K562 (cell line): ENCODE results near the gene HTRA3. TPM values are rescaled to one million over a fixed set of nuclear protein-coding genes. Genes with fewer than 3 reads are reported as not detected.

Experiments used
- ATAC-seq: fragments of 200-7000 bp; cut with Tn5 transposase; 3 replicates; pipeline ENCODE4 v1.9.1; 2020; ENCODE audit warnings: moderate library complexity
- BruUV-seq: library from RNA; stranded (reverse); fragments of 400-500 nt; replicated peaks from 2 replicates; lab custom pipeline; 2021; lab: Mats Ljungman, UMichigan
- CTCF ChIA-PET: fragments of 300-600 bp; formaldehyde crosslinking; extraction: SDS; loops from one replicate; lab custom pipeline; 2021; ENCODE audit warnings: low intra/inter-chr PET ratio; lab: Yijun Ruan, JAX
- POLR2A ChIA-PET: fragments of 300-600, 350-650 bp; sonication (Branson Sonifier 250); formaldehyde crosslinking; extraction: SDS; loops from one replicate; lab custom pipeline; 2021; ENCODE audit warnings: antibody characterized with exemption, inconsistent platforms; lab: Yijun Ruan, JAX
- DNase-seq, 4 experiments: peaks; one replicate each; pipeline versions ENCODE4 v3.0.0 to v3.0.0-alpha.2; 2011 to 2018; ENCODE audit warnings: low spot score in 3 of 4, mixed read lengths in 3 of 4; ENCODE audit errors: extremely low read depth in 1 of 4
- FAIRE-seq: peaks from 2 replicates; lab custom pipeline; 2011; peaks lifted over from hg19 to GRCh38; lab: Jason Lieb, UNC
- H2AFZ ChIP-seq: 2 replicates; pipeline ENCODE4 v1.6.0; 2011; ENCODE audit warnings: low read depth, low read length, control low read depth, inconsistent platforms
- H3K27ac ChIP-seq: fragments of 200-600 bp; 3 replicates; pipeline ENCODE4 v1.8.0; 2011; ENCODE audit warnings: low read depth, mild to moderate bottlenecking, control low read depth, inconsistent platforms, low read length, moderate library complexity, mixed read lengths; ENCODE audit errors: extremely low read depth
- H3K27me3 ChIP-seq, 2 experiments: fragments of 300-600 bp in 1 of 2; 2 replicates in 1 of 2; 3 replicates in 1 of 2; pipeline versions ENCODE4 v1.6.0 to v1.8.0; 2011; ENCODE audit warnings: inconsistent platforms in 2 of 2, low read length in 2 of 2, mild to moderate bottlenecking in 1 of 2, mixed read lengths in 1 of 2, moderate library complexity in 1 of 2; ENCODE audit not compliant: control insufficient read depth in 2 of 2, insufficient read depth in 2 of 2
- H3K36me3 ChIP-seq: fragments of 300-600 bp; 3 replicates; pipeline ENCODE4 v1.8.0; 2011; ENCODE audit warnings: mild to moderate bottlenecking, low read length, inconsistent platforms; ENCODE audit not compliant: control insufficient read depth, insufficient read depth
- H3K4me1 ChIP-seq, 2 experiments: fragments of 200-600 bp in 1 of 2; replicated peaks in 1 of 2; 2 replicates in 1 of 2; 3 replicates in 1 of 2; pipeline versions ENCODE4 v1.5.1 to v1.8.0; 2011; ENCODE audit warnings: inconsistent platforms in 2 of 2, low read length in 2 of 2, mild to moderate bottlenecking in 1 of 2, mixed read lengths in 1 of 2, moderate library complexity in 1 of 2; ENCODE audit not compliant: control insufficient read depth in 2 of 2, insufficient read depth in 2 of 2
- H3K4me2 ChIP-seq: 2 replicates; pipeline ENCODE4 v1.6.1; 2011; ENCODE audit warnings: low read length, control low read depth, inconsistent platforms, mixed read lengths; ENCODE audit not compliant: insufficient read depth
- H3K4me3 ChIP-seq: fragments of 200-600 bp; sonication (generic), shearing (Covaris generic); 2 replicates; pipeline ENCODE4 v1.5.1; 2016; ENCODE audit warnings: control low read depth, inconsistent platforms
- H3K79me2 ChIP-seq: fragments of 200-600 bp; 3 replicates; pipeline ENCODE4 v1.8.0; 2011; ENCODE audit warnings: low read length, inconsistent platforms; ENCODE audit not compliant: control insufficient read depth, insufficient read depth
- H3K9ac ChIP-seq, 2 experiments: 2 replicates each; pipeline versions ENCODE4 v1.6.0 to v1.6.1; 2011; ENCODE audit warnings: low read depth in 2 of 2, low read length in 2 of 2, control low read depth in 1 of 2, inconsistent platforms in 1 of 2, mild to moderate bottlenecking in 1 of 2, mixed read lengths in 1 of 2; ENCODE audit not compliant: insufficient read depth in 1 of 2
- H3K9me1 ChIP-seq: one replicate; pipeline ENCODE4 v1.6.0; 2011; ENCODE audit warnings: inconsistent platforms, mild to moderate bottlenecking, low read length, moderate library complexity; ENCODE audit not compliant: control insufficient read depth, insufficient read depth
- H3K9me3 ChIP-seq: replicated peaks from 2 replicates; pipeline ENCODE4 v1.5.1; 2011; ENCODE audit warnings: low read depth, low read length, inconsistent platforms; ENCODE audit not compliant: control insufficient read depth, insufficient read depth
- H4K20me1 ChIP-seq: replicated peaks from 2 replicates; pipeline ENCODE4 v1.6.1; 2011; ENCODE audit warnings: low read length, inconsistent platforms, mixed read lengths; ENCODE audit not compliant: control insufficient read depth, insufficient read depth
- HBP1 ChIP-seq: fragments of 450-650 bp; formaldehyde crosslinking; IDR thresholded peaks from 2 replicates; pipeline ENCODE4 v1.4.0; 2022; ENCODE audit warnings: missing genetic modification characterization
- KAT2B ChIP-seq: IDR thresholded peaks from one replicate; pipeline ENCODE4 v1.6.1; 2012; ENCODE audit warnings: low read depth, mild to moderate bottlenecking, control low read depth, inconsistent platforms, low read length, moderate library complexity
- NCOA6 ChIP-seq: fragments of 450-650 bp; IDR thresholded peaks from 2 replicates; pipeline ENCODE4 v1.6.1; 2017; ENCODE audit warnings: mild to moderate bottlenecking
- NR2F6 ChIP-seq: fragments of 450-650 bp; formaldehyde crosslinking; IDR thresholded peaks from 2 replicates; pipeline ENCODE4 v1.4.0; 2020; ENCODE audit warnings: mild to moderate bottlenecking
- RCOR1 ChIP-seq, 2 experiments: IDR thresholded peaks; 2 replicates each; pipeline ENCODE4 v1.6.1; 2012; ENCODE audit warnings: low read depth in 2 of 2, low read length in 2 of 2, borderline replicate concordance in 1 of 2, improper control_type of control experiment in 1 of 2
- TAF1 ChIP-seq: IDR thresholded peaks from 2 replicates; pipeline ENCODE4 v1.6.1; 2011; ENCODE audit warnings: mild to moderate bottlenecking, low read length, moderate library complexity; ENCODE audit not compliant: insufficient read depth, control insufficient read depth, severe bottlenecking; ENCODE audit errors: extremely low read depth
- XRCC4 ChIP-seq: IDR thresholded peaks from one replicate; pipeline ENCODE4 v1.6.1; 2011; ENCODE audit not compliant: insufficient read depth, insufficient read length; ENCODE audit errors: extremely low read depth
- ZBED1 ChIP-seq: IDR thresholded peaks from 2 replicates; pipeline ENCODE4 v1.6.1; 2014
- ZBTB26 ChIP-seq: fragments of 450-650 bp; formaldehyde crosslinking; IDR thresholded peaks from 2 replicates; pipeline ENCODE4 v1.4.0; 2022; ENCODE audit warnings: missing genetic modification characterization
- ZC3H8 ChIP-seq: fragments of 450-650 bp; IDR thresholded peaks from 2 replicates; pipeline ENCODE4 v1.6.1; 2017
- ZNF408 ChIP-seq: fragments of 250-450 bp; sonication (Bioruptor Pico); IDR thresholded peaks from 2 replicates; pipeline ENCODE4 v1.4.0; 2020; ENCODE audit warnings: low read depth, mild to moderate bottlenecking, moderate library complexity
- WGBS: fragments of 100-300 bp; shearing (Covaris generic); methylation state at CpG from one replicate; pipeline ENCODE4 v1.1.6; 2016; ENCODE audit warnings: low coverage, mixed read lengths; ENCODE audit not compliant: insufficient coverage; ENCODE audit errors: missing lambda C conversion rate; 5-methylcytosine and 5-hydroxymethylcytosine counted together
- in situ Hi-C: fragments of 300-500 bp; cut with MboI; formaldehyde crosslinking; loops from 4 replicates; pipeline ENCODE4 v1.15.0; 2018; ENCODE audit warnings: inconsistent platforms, mixed read lengths
- intact Hi-C: fragments of 100-400 bp; cut with micrococcal nuclease; formaldehyde crosslinking; loops from 2 replicates; pipeline ENCODE4 v1.14.2; 2022
- polyA plus RNA-seq, 8 experiments: library from polyadenylated mRNA; depleted of rRNA in 4 of 8; stranded (reverse) in 5 of 8; unstranded in 3 of 8; fragments of >200 nt; fragmentation: Nextera tagmentation in 2 of 8; fragmentation: Illumina TruSeq in 1 of 8; extraction: Ambion mirVana in 2 of 8; extraction: Trizol in 1 of 8; gene quantifications; 2 replicates each; pipeline versions ENCODE4 v1.2.1 to v1.2.3, GENCODE V29; 2011 to 2014; ENCODE audit warnings: inconsistent platforms in 1 of 8, missing spikeins in 1 of 8
- total RNA-seq, 7 experiments: library from RNA; depleted of rRNA in 6 of 7; stranded (reverse); fragments of >200 nt in 6 of 7; fragmentation: Illumina TruSeq in 2 of 7; extraction: Trizol in 2 of 7; gene quantifications; 2 replicates each; pipeline versions ENCODE4 v1.2.1 to v1.2.3, GENCODE V29; 2011 to 2021; ENCODE audit warnings: low replicate concordance in 1 of 7
- TF ChIP-seq, protein P1 (sequence below): IDR thresholded peaks from 3 replicates; pipeline ENCODE4 v1.6.1; 2011; ENCODE audit warnings: borderline replicate concordance, mild to moderate bottlenecking, moderate library complexity; ENCODE audit not compliant: insufficient read length; ENCODE audit errors: extremely low read depth

Gene HTRA3
- total and polyA plus RNA-seq, 9 of the 15 experiments (the other 6 are each of a cell fraction or from before 2014, with no cell fraction given) = 0.04 TPM; not detected in 8

- intact Hi-C loops = no loop called here
- no peak overlapping the region for H3K4me2 ChIP-seq
- in situ Hi-C loops = no loop called here
- H3K4me1 ChIP-seq = peaks cover 0 to 17% of the 10 kb centered on the region in 2 experiments; a peak in 2 of 5 replicates
- DNase-seq (no peak), ATAC-seq (no peak), FAIRE-seq (no peak)
- ChIA-PET POLR2A (interaction anchor here (0.5 to 0.7 kb wide), 3 partner anchors 62 to 212 kb away, joined by 3 to 4 read pairs (median 3); no protein-coding TSS in a partner anchor), CTCF (no interaction called here)
- 29% methylated on average over 24 of the region's 28 CpGs for WGBS
- no peaks in the 10 kb centered on the region for H4K20me1 ChIP-seq
- no peaks in the 10 kb centered on the region for H3K9me1 ChIP-seq
- H3K79me2 ChIP-seq = no peaks in the 10 kb centered on the region
- BruUV-seq = no TSS peak
- no peak overlapping the region for H3K4me3 ChIP-seq
- no peaks in the 10 kb centered on the region for H3K9me3 ChIP-seq
- peaks cover 0 to 46% of the 10 kb centered on the region in 2 experiments; a peak in 2 of 5 replicates for H3K27me3 ChIP-seq
- no peak overlapping the region for H2AFZ ChIP-seq
- H3K36me3 ChIP-seq = no peaks in the 10 kb centered on the region
- no peak overlapping the region; a peak in 1 of 4 replicates for H3K9ac ChIP-seq
- H3K27ac ChIP-seq = no peak overlapping the region
- TF ChIP-seq HBP1 (CRISPR knock-in tag) (no peak), ZNF408 (CRISPR knock-in tag) (no peak), XRCC4 (no peak), RCOR1 (IDR thresholded peaks at IDR 0.05; ENCODE audit: borderline replicate concordance in 1 of 2, low read depth in 2 of 2, low read length in 2 of 2) (no peak), NCOA6 (no peak), NR2F6 (CRISPR knock-in tag) (no peak), TAF1 (no peak), KAT2B (no peak), ZBED1 (no peak), ZC3H8 (no peak), ZBTB26 (CRISPR knock-in tag) (no peak)
- TF ChIP-seq, protein P1, sequence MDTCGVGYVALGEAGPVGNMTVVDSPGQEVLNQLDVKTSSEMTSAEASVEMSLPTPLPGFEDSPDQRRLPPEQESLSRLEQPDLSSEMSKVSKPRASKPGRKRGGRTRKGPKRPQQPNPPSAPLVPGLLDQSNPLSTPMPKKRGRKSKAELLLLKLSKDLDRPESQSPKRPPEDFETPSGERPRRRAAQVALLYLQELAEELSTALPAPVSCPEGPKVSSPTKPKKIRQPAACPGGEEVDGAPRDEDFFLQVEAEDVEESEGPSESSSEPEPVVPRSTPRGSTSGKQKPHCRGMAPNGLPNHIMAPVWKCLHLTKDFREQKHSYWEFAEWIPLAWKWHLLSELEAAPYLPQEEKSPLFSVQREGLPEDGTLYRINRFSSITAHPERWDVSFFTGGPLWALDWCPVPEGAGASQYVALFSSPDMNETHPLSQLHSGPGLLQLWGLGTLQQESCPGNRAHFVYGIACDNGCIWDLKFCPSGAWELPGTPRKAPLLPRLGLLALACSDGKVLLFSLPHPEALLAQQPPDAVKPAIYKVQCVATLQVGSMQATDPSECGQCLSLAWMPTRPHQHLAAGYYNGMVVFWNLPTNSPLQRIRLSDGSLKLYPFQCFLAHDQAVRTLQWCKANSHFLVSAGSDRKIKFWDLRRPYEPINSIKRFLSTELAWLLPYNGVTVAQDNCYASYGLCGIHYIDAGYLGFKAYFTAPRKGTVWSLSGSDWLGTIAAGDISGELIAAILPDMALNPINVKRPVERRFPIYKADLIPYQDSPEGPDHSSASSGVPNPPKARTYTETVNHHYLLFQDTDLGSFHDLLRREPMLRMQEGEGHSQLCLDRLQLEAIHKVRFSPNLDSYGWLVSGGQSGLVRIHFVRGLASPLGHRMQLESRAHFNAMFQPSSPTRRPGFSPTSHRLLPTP = no peak
Observed at GRCh38 chr4:8343262-8343966, 73.9 kb downstream of the HTRA3 start.
